ENCODE results near the gene LPP.

- TF ChIP-seq CTCF (IDR thresholded peaks at IDR 0.05; ENCODE audit: low read depth, low read length, poor library complexity, severe bottlenecking) (no peak), EZH2phosphoT487 (IDR thresholded peaks at IDR 0.05; ENCODE audit: borderline replicate concordance, low read length) (no peak)
Measured at GRCh38 chr3:188802645-188803044, 648.7 kb downstream of the LPP start.
